H1 (cell line): Measurements from ENCODE around the gene NOD2. TPM values are rescaled to one million over a fixed set of nuclear protein-coding genes. Genes with fewer than 3 reads are reported as not detected.

ENCODE experiments used
- CTCF ChIA-PET: fragments of 300-600 bp; sonication (Branson Sonifier 250); formaldehyde crosslinking; loops from one replicate; lab custom pipeline; 2021; ENCODE audit not compliant: partially characterized antibody; lab: Charles Lee
- POLR2A ChIA-PET: fragments of 300-600 bp; sonication (Branson Sonifier 250); formaldehyde crosslinking; loops from one replicate; lab custom pipeline; 2021; ENCODE audit warnings: inconsistent platforms; ENCODE audit not compliant: partially characterized antibody; lab: Charles Lee
- DNase-seq, 2 experiments: peaks; one replicate each; pipeline versions ENCODE4 v3.0.0 to v3.0.0-alpha.2; 2010 to 2022; ENCODE audit warnings: low spot score in 2 of 2, low read depth in 1 of 2, mixed read lengths in 1 of 2
- FAIRE-seq: peaks from 2 replicates; lab custom pipeline; 2011; peaks lifted over from hg19 to GRCh38; lab: Jason Lieb, UNC
- H2AFZ ChIP-seq: 2 replicates; pipeline ENCODE4 v1.8.1; 2012; ENCODE audit warnings: low read length, inconsistent platforms
- H2AK5ac ChIP-seq: 2 replicates; pipeline ENCODE4 v1.6.1; 2013; ENCODE audit warnings: low read depth, low read length
- H2BK120ac ChIP-seq: replicated peaks from 2 replicates; pipeline ENCODE3; 2013; ENCODE audit warnings: low read depth, low read length, inconsistent platforms
- H2BK12ac ChIP-seq: 2 replicates; pipeline ENCODE4 v1.6.1; 2013; ENCODE audit warnings: low read depth, low read length
- H2BK15ac ChIP-seq: 2 replicates; pipeline ENCODE4 v1.6.1; 2013; ENCODE audit warnings: low read length
- H2BK20ac ChIP-seq: 2 replicates; pipeline ENCODE4 v1.6.1; 2013; ENCODE audit warnings: low read length
- H2BK5ac ChIP-seq: 2 replicates; pipeline ENCODE4 v1.6.1; 2013; ENCODE audit warnings: low read depth, low read length
- H3K14ac ChIP-seq: 2 replicates; pipeline ENCODE4 v1.6.1; 2013; ENCODE audit warnings: inconsistent platforms; ENCODE audit not compliant: insufficient read length
- H3K18ac ChIP-seq: 2 replicates; pipeline ENCODE4 v1.6.1; 2013; ENCODE audit warnings: low read length; ENCODE audit errors: extremely low read depth
- H3K23ac ChIP-seq: 2 replicates; pipeline ENCODE4 v1.6.1; 2013; ENCODE audit warnings: inconsistent platforms; ENCODE audit not compliant: insufficient read length
- H3K23me2 ChIP-seq: 2 replicates; pipeline ENCODE4 v1.6.1; 2013; ENCODE audit warnings: low read depth, low read length
- H3K27ac ChIP-seq: 2 replicates; pipeline ENCODE4 v1.6.1; 2011; ENCODE audit warnings: low read depth, low read length, inconsistent platforms
- H3K27me3 ChIP-seq, 4 experiments: replicated peaks in 1 of 4; 1 replicate in 1 of 4; 2 replicates in 3 of 4; pipeline versions ENCODE4 v1.6.1 to v1.8.1; 2011 to 2013; ENCODE audit warnings: low read length in 3 of 4, mild to moderate bottlenecking in 3 of 4, inconsistent platforms in 2 of 4, mixed read lengths in 2 of 4, moderate library complexity in 1 of 4; ENCODE audit not compliant: control insufficient read depth in 3 of 4, insufficient read depth in 3 of 4; ENCODE audit errors: extremely low read depth in 1 of 4
- H3K36me3 ChIP-seq, 4 experiments: 2 replicates each; pipeline versions ENCODE4 v1.6.1 to v1.8.1; 2011 to 2013; ENCODE audit warnings: mild to moderate bottlenecking in 4 of 4, low read length in 3 of 4, moderate library complexity in 2 of 4, control low read depth in 1 of 4, inconsistent platforms in 1 of 4; ENCODE audit not compliant: insufficient read depth in 4 of 4, control insufficient read depth in 2 of 4
- H3K4ac ChIP-seq: replicated peaks from 2 replicates; pipeline ENCODE3; 2013; ENCODE audit warnings: low read length, low read depth, mixed read lengths, inconsistent platforms; ENCODE audit not compliant: insufficient read length
- H3K4me1 ChIP-seq, 4 experiments: replicated peaks in 1 of 4; 1 replicate in 1 of 4; 2 replicates in 3 of 4; pipeline versions ENCODE4 v1.6.1 to v1.8.1; 2011 to 2013; ENCODE audit warnings: low read length in 3 of 4, inconsistent platforms in 2 of 4, mixed read lengths in 1 of 4; ENCODE audit not compliant: insufficient read depth in 4 of 4, control insufficient read depth in 3 of 4
- H3K4me2 ChIP-seq, 2 experiments: 2 replicates each; pipeline versions ENCODE4 v1.6.1 to v1.8.1; 2011 to 2013; ENCODE audit warnings: low read depth in 2 of 2, low read length in 2 of 2, control low read depth in 1 of 2, inconsistent platforms in 1 of 2, mild to moderate bottlenecking in 1 of 2; ENCODE audit not compliant: insufficient read depth in 1 of 2
- H3K4me3 ChIP-seq, 4 experiments: fragments of 200-600, 300-600 bp in 1 of 4; sonication (generic), shearing (Covaris generic), sonication (Bioruptor Twin) in 1 of 4; 2 replicates each; pipeline versions ENCODE4 v1.5.1 to v1.8.1; 2011 to 2016; ENCODE audit warnings: low read length in 4 of 4, low read depth in 3 of 4, control low read depth in 2 of 4, inconsistent platforms in 2 of 4, mild to moderate bottlenecking in 2 of 4, mixed read lengths in 1 of 4, moderate library complexity in 1 of 4; ENCODE audit not compliant: insufficient read depth in 2 of 4; ENCODE audit errors: extremely low read depth in 1 of 4
- H3K56ac ChIP-seq: replicated peaks from 2 replicates; pipeline ENCODE3; 2013; ENCODE audit warnings: low read depth, mild to moderate bottlenecking, mixed read lengths, low read length, inconsistent platforms; ENCODE audit not compliant: insufficient read length
- H3K79me1 ChIP-seq: 2 replicates; pipeline ENCODE4 v1.6.1; 2013; ENCODE audit warnings: low read depth, low read length, control low read depth
- H3K79me2 ChIP-seq, 2 experiments: 2 replicates each; pipeline versions ENCODE4 v1.6.1 to v1.8.1; 2012 to 2013; ENCODE audit warnings: low read length in 2 of 2, mild to moderate bottlenecking in 2 of 2, inconsistent platforms in 1 of 2; ENCODE audit not compliant: insufficient read depth in 2 of 2, control insufficient read depth in 1 of 2
- H3K9ac ChIP-seq, 4 experiments: replicated peaks in 1 of 4; 1 replicate in 1 of 4; 2 replicates in 3 of 4; pipeline versions ENCODE4 v1.6.1 to v1.8.1; 2011 to 2013; ENCODE audit warnings: low read depth in 3 of 4, low read length in 3 of 4, control low read depth in 2 of 4, mild to moderate bottlenecking in 2 of 4, moderate library complexity in 2 of 4, inconsistent platforms in 1 of 4; ENCODE audit errors: extremely low read depth in 1 of 4
- H3K9me3 ChIP-seq, 2 experiments: 2 replicates each; pipeline versions ENCODE4 v1.6.1 to v1.8.1; 2012 to 2013; ENCODE audit warnings: mild to moderate bottlenecking in 2 of 2, moderate library complexity in 2 of 2, control low read depth in 1 of 2, inconsistent platforms in 1 of 2, low read depth in 1 of 2, low read length in 1 of 2, mixed read lengths in 1 of 2; ENCODE audit not compliant: insufficient read depth in 2 of 2
- H4K20me1 ChIP-seq, 2 experiments: replicated peaks in 1 of 2; 2 replicates each; pipeline versions ENCODE3 to v1.8.1; 2011 to 2013; ENCODE audit warnings: inconsistent platforms in 2 of 2, low read length in 2 of 2, mild to moderate bottlenecking in 1 of 2; ENCODE audit not compliant: insufficient read depth in 2 of 2, control insufficient read depth in 1 of 2
- H4K5ac ChIP-seq: 2 replicates; pipeline ENCODE4 v1.6.1; 2013; ENCODE audit warnings: low read length, low read depth, mixed read lengths, inconsistent platforms; ENCODE audit not compliant: insufficient read length
- H4K8ac ChIP-seq: 2 replicates; pipeline ENCODE4 v1.8.0; 2013; ENCODE audit warnings: mild to moderate bottlenecking, moderate library complexity, low read length, inconsistent platforms; ENCODE audit not compliant: insufficient read depth; ENCODE audit errors: extremely low read depth
- H4K91ac ChIP-seq: replicated peaks from 2 replicates; pipeline ENCODE3; 2013; ENCODE audit warnings: low read length, mixed read lengths, inconsistent platforms; ENCODE audit not compliant: insufficient read length
- EZH2 ChIP-seq: fragments of 200-600 bp; sonication (generic); IDR thresholded peaks from 2 replicates; pipeline ENCODE4 v1.7.1; 2012; ENCODE audit warnings: low read depth, mild to moderate bottlenecking, moderate library complexity, low read length, inconsistent platforms; ENCODE audit not compliant: severe bottlenecking
- YY1 ChIP-seq: IDR thresholded peaks from 2 replicates; pipeline ENCODE4 v1.6.1; 2011; ENCODE audit warnings: low read depth, mild to moderate bottlenecking, low read length
- WGBS, 2 experiments: shearing (Covaris generic) in 1 of 2; methylation state at CpG; one replicate each; pipeline versions ENCODE4 v1.1.6 to v1.1.7; 2013 to 2015; ENCODE audit warnings: low lambda C conversion rate in 2 of 2, mixed read lengths in 2 of 2, inconsistent platforms in 1 of 2, low coverage in 1 of 2, missing lambda C conversion rate in 1 of 2; ENCODE audit not compliant: insufficient replicate concordance in 2 of 2, insufficient coverage in 1 of 2, insufficient read length in 1 of 2; ENCODE audit errors: extremely low coverage in 1 of 2, missing lambda C conversion rate in 1 of 2; 5-methylcytosine and 5-hydroxymethylcytosine counted together
- polyA plus RNA-seq, 7 experiments: library from polyadenylated mRNA; depleted of rRNA in 3 of 7; stranded (reverse) in 5 of 7; unstranded in 2 of 7; fragments of >200 nt in 5 of 7; fragments of 200-250 nt in 2 of 7; gene quantifications; 1 replicate in 5 of 7; 2 replicates in 1 of 7; 4 replicates in 1 of 7; pipeline versions ENCODE4 v1.2.1 to v1.2.3, GENCODE V29; 2011 to 2013; ENCODE audit warnings: missing spikeins in 2 of 7, mixed read lengths in 2 of 7
- total RNA-seq: library from RNA; stranded (reverse); fragmentation: NEBNext Ultra II Directional; extraction: Animal tissue kit (Norgen Biotek cat#: 25700); gene quantifications from 2 replicates; pipeline ENCODE4 v1.2.1, GENCODE V29; 2021

The NOD2 gene
- total and polyA plus RNA-seq, 2 of the 8 experiments (the other 6 are each of a cell fraction or from before 2014, with no cell fraction given) = 0.37 to 0.42 TPM

DNA sequence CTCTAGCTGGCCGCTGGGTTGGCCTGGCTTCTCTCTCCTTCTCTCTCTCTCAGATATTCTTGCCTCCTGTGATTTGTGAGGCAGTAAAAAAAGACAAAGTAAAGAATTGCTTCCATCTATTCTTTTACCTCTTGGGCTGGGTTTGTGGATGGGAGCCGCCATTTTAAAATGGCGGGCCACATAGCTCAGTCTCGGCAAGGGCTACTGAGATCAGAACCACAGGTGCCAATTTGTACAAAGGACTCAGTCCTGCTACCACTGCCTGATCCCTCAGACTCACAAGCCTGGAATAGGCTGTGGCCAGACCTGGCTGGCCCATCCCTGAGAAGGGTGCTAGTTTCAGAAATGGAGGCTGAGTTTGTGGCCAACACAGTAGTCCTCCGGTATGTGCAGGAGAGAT is 24.1 kb downstream of the NOD2 start:
- CTCF ChIA-PET = interaction anchor here (1.3 to 2.4 kb wide), 3 partner anchors 38 to 89 kb away, joined by 3 to 11 read pairs (median 8); no protein-coding TSS in a partner anchor
- no peaks in the 10 kb centered on the region for H3K9me3 ChIP-seq
- H3K14ac ChIP-seq = no peak overlapping the region
- no peaks in the 10 kb centered on the region for H3K27me3 ChIP-seq
- FAIRE-seq (no peak), DNase-seq (no peak)
- H3K36me3 ChIP-seq = no peaks in the 10 kb centered on the region
- no peak overlapping the region for H2BK5ac ChIP-seq
- H3K23me2 ChIP-seq = peaks cover 2% of the 10 kb centered on the region; the same call in 1 of the 2 replicates
- no peak overlapping the region for H2BK12ac ChIP-seq
- no peak overlapping the region for H4K5ac ChIP-seq
- H3K4me1 ChIP-seq = peaks cover 0 to 12% (median 3%) of the 10 kb centered on the region in 4 experiments; a peak in 5 of 7 replicates
- TF ChIP-seq YY1 (peak; percentile 79), EZH2 (no peak)
- no peak overlapping the region for H3K56ac ChIP-seq
- no peak overlapping the region for H3K4me3 ChIP-seq
- WGBS, 2 experiments = 93% methylated on average over 5 of the region's 5 CpGs; no CpG with 5 or more reads in 1 of the 2 experiments
- no peaks in the 10 kb centered on the region for H3K79me1 ChIP-seq
- no peak overlapping the region for H3K18ac ChIP-seq
- H3K27ac ChIP-seq = no peak overlapping the region
- no peak overlapping the region for H4K91ac ChIP-seq
- no peak overlapping the region for H4K8ac ChIP-seq
- H2AFZ ChIP-seq = no peak overlapping the region
- H2BK120ac ChIP-seq = no peak overlapping the region
- no peak overlapping the region for H2BK15ac ChIP-seq
- no peak overlapping the region for H3K9ac ChIP-seq
- H3K4me2 ChIP-seq = no peak overlapping the region
- no peak overlapping the region for H3K4ac ChIP-seq
- H2BK20ac ChIP-seq = no peak overlapping the region
- H4K20me1 ChIP-seq = no peaks in the 10 kb centered on the region
- POLR2A ChIA-PET = no interaction called here
- no peak overlapping the region for H3K23ac ChIP-seq
- H3K79me2 ChIP-seq = no peaks in the 10 kb centered on the region
- no peak overlapping the region for H2AK5ac ChIP-seq
